ENCODE data around the gene MBD3L5. TPM values are rescaled to one million over a fixed set of nuclear protein-coding genes. Genes with fewer than 3 reads are reported as not detected.
"Not testable (repeated sequence)": the region's sequence is repeated elsewhere in the genome, so short reads cannot be mapped to it uniquely, and the experiment has no call there.

Gene MBD3L5
- total and polyA plus RNA-seq, 9 of the 15 experiments (the other 6 are each of a cell fraction or from before 2014, with no cell fraction given), result not detected

- intact Hi-C loops (cut with micrococcal nuclease); DNase-seq (ENCODE audit: extremely low read depth in 1 of 4, low spot score in 3 of 4); H3K79me2 ChIP-seq (ENCODE audit: control insufficient read depth, insufficient read depth, low read length); H2AFZ ChIP-seq (ENCODE audit: low read depth, low read length); H4K20me1 ChIP-seq (replicated peaks; ENCODE audit: control insufficient read depth, insufficient read depth, low read length); ATAC-seq; H3K27me3 ChIP-seq (ENCODE audit: control insufficient read depth in 2 of 2, insufficient read depth in 2 of 2, low read length in 2 of 2); H3K9me1 ChIP-seq (ENCODE audit: control insufficient read depth, insufficient read depth, low read length); H3K9me3 ChIP-seq (replicated peaks; ENCODE audit: control insufficient read depth, insufficient read depth, low read depth, low read length); H3K9ac ChIP-seq (ENCODE audit: insufficient read depth in 1 of 2, low read depth in 2 of 2, low read length in 2 of 2); H3K4me3 ChIP-seq; H3K27ac ChIP-seq (ENCODE audit: extremely low read depth, low read depth, low read length); H3K36me3 ChIP-seq (ENCODE audit: control insufficient read depth, insufficient read depth, low read length); H3K4me2 ChIP-seq (ENCODE audit: insufficient read depth, low read length); POLR2A ChIA-PET; FAIRE-seq; CTCF ChIA-PET (ENCODE audit: low intra/inter-chr PET ratio); BruUV-seq (replicated peaks); H3K4me1 ChIP-seq (replicated peaks in 1 of 2; ENCODE audit: control insufficient read depth in 2 of 2, insufficient read depth in 2 of 2, low read length in 2 of 2): not testable (repeated sequence)
- in situ Hi-C loops (cut with MboI), result loop anchor here (5.0 kb wide), 1 partner anchor 39 kb away; the partner anchor contains the start of gene ZNF557
- no CpG with 5 or more reads among the region's 1 CpG for WGBS (ENCODE audit: insufficient coverage, low coverage, missing lambda C conversion rate)
These were observed 1.6 kb upstream of the MBD3L5 start for GRCh38 chr19:7028790-7029189.

GRCh38 chr19:7040079-7040478 lies 9.7 kb downstream of the MBD3L5 start, which contains the start of gene MBD3L4:
MBD3L4 (minus strand) TSS chr19:7040179; CDS start chr19:7040144, 35 bp downstream.
- H3K9ac ChIP-seq (ENCODE audit: insufficient read depth in 1 of 2, low read depth in 2 of 2, low read length in 2 of 2); H3K4me2 ChIP-seq (ENCODE audit: insufficient read depth, low read length); H3K79me2 ChIP-seq (ENCODE audit: control insufficient read depth, insufficient read depth, low read length); H3K27me3 ChIP-seq (ENCODE audit: control insufficient read depth in 2 of 2, insufficient read depth in 2 of 2, low read length in 2 of 2); CTCF ChIA-PET (ENCODE audit: low intra/inter-chr PET ratio); H2AFZ ChIP-seq (ENCODE audit: low read depth, low read length); H4K20me1 ChIP-seq (replicated peaks; ENCODE audit: control insufficient read depth, insufficient read depth, low read length); DNase-seq (ENCODE audit: extremely low read depth in 1 of 4, low spot score in 3 of 4); in situ Hi-C loops (cut with MboI); H3K4me1 ChIP-seq (replicated peaks in 1 of 2; ENCODE audit: control insufficient read depth in 2 of 2, insufficient read depth in 2 of 2, low read length in 2 of 2); H3K36me3 ChIP-seq (ENCODE audit: control insufficient read depth, insufficient read depth, low read length); H3K9me1 ChIP-seq (ENCODE audit: control insufficient read depth, insufficient read depth, low read length); H3K27ac ChIP-seq (ENCODE audit: extremely low read depth, low read depth, low read length); H3K9me3 ChIP-seq (replicated peaks; ENCODE audit: control insufficient read depth, insufficient read depth, low read depth, low read length); FAIRE-seq; H3K4me3 ChIP-seq; BruUV-seq (replicated peaks); intact Hi-C loops (cut with micrococcal nuclease); POLR2A ChIA-PET; ATAC-seq: not testable (repeated sequence)
- no CpG with 5 or more reads among the region's 9 CpGs for WGBS (ENCODE audit: insufficient coverage, low coverage, missing lambda C conversion rate)

- H3K9me3 ChIP-seq (replicated peaks; ENCODE audit: control insufficient read depth, insufficient read depth, low read depth, low read length); H3K4me1 ChIP-seq (replicated peaks in 1 of 2; ENCODE audit: control insufficient read depth in 2 of 2, insufficient read depth in 2 of 2, low read length in 2 of 2); BruUV-seq (replicated peaks); H3K4me3 ChIP-seq; H2AFZ ChIP-seq (ENCODE audit: low read depth, low read length); H3K27ac ChIP-seq (ENCODE audit: extremely low read depth, low read depth, low read length); ATAC-seq; POLR2A ChIA-PET; H4K20me1 ChIP-seq (replicated peaks; ENCODE audit: control insufficient read depth, insufficient read depth, low read length); H3K9ac ChIP-seq (ENCODE audit: insufficient read depth in 1 of 2, low read depth in 2 of 2, low read length in 2 of 2); H3K79me2 ChIP-seq (ENCODE audit: control insufficient read depth, insufficient read depth, low read length); intact Hi-C loops (cut with micrococcal nuclease); H3K27me3 ChIP-seq (ENCODE audit: control insufficient read depth in 2 of 2, insufficient read depth in 2 of 2, low read length in 2 of 2); DNase-seq (ENCODE audit: extremely low read depth in 1 of 4, low spot score in 3 of 4); FAIRE-seq; H3K36me3 ChIP-seq (ENCODE audit: control insufficient read depth, insufficient read depth, low read length); H3K4me2 ChIP-seq (ENCODE audit: insufficient read depth, low read length); CTCF ChIA-PET (ENCODE audit: low intra/inter-chr PET ratio); H3K9me1 ChIP-seq (ENCODE audit: control insufficient read depth, insufficient read depth, low read length); in situ Hi-C loops (cut with MboI): not testable (repeated sequence)
- no CpG with 5 or more reads among the region's 2 CpGs for WGBS (ENCODE audit: insufficient coverage, low coverage, missing lambda C conversion rate)
These were observed 11.2 kb downstream of the MBD3L5 start for GRCh38 chr19:7041563-7041962.

GRCh38 chr19:7049021-7049420 lies 18.6 kb downstream of the MBD3L5 start, which contains the start of gene MBD3L2:
MBD3L2 (plus strand) TSS chr19:7049321; CDS start chr19:7049374, 53 bp downstream.
- in situ Hi-C loops (cut with MboI); H3K27ac ChIP-seq (ENCODE audit: extremely low read depth, low read depth, low read length); H3K9me1 ChIP-seq (ENCODE audit: control insufficient read depth, insufficient read depth, low read length); intact Hi-C loops (cut with micrococcal nuclease); H3K4me1 ChIP-seq (replicated peaks in 1 of 2; ENCODE audit: control insufficient read depth in 2 of 2, insufficient read depth in 2 of 2, low read length in 2 of 2); H3K9me3 ChIP-seq (replicated peaks; ENCODE audit: control insufficient read depth, insufficient read depth, low read depth, low read length); H4K20me1 ChIP-seq (replicated peaks; ENCODE audit: control insufficient read depth, insufficient read depth, low read length); H3K27me3 ChIP-seq (ENCODE audit: control insufficient read depth in 2 of 2, insufficient read depth in 2 of 2, low read length in 2 of 2); H3K79me2 ChIP-seq (ENCODE audit: control insufficient read depth, insufficient read depth, low read length); POLR2A ChIA-PET; H3K4me2 ChIP-seq (ENCODE audit: insufficient read depth, low read length); CTCF ChIA-PET (ENCODE audit: low intra/inter-chr PET ratio); ATAC-seq; H3K36me3 ChIP-seq (ENCODE audit: control insufficient read depth, insufficient read depth, low read length); H3K4me3 ChIP-seq; H3K9ac ChIP-seq (ENCODE audit: insufficient read depth in 1 of 2, low read depth in 2 of 2, low read length in 2 of 2); BruUV-seq (replicated peaks); H2AFZ ChIP-seq (ENCODE audit: low read depth, low read length); DNase-seq (ENCODE audit: extremely low read depth in 1 of 4, low spot score in 3 of 4); FAIRE-seq: not testable (repeated sequence)
- no CpG with 5 or more reads among the region's 7 CpGs for WGBS (ENCODE audit: insufficient coverage, low coverage, missing lambda C conversion rate)

Data from K562 (cell line).